GM15510 (cell line): ENCODE measurements around the gene STK32C.

Experiments
- POLR2A ChIP-seq: IDR thresholded peaks from 3 replicates; pipeline ENCODE4 v1.6.1; 2011; ENCODE audit warnings: borderline replicate concordance; ENCODE audit not compliant: insufficient read length; ENCODE audit errors: extremely low read depth

Gene STK32C

GRCh38 chr10:132167976-132168375, 139.8 kb downstream of the STK32C start:
- no peak for TF ChIP-seq POLR2A

- TF ChIP-seq POLR2A = no peak
These were observed 140.6 kb downstream of the STK32C start for GRCh38 chr10:132167041-132167674.

- TF ChIP-seq POLR2A = no peak
These were observed 141.4 kb downstream of the STK32C start for GRCh38 chr10:132166216-132166950.

GRCh38 chr10:132165416-132165980, 142.3 kb downstream of the STK32C start:
- TF ChIP-seq POLR2A = no peak

- TF ChIP-seq POLR2A = no peak
These were observed 142.9 kb downstream of the STK32C start for GRCh38 chr10:132164761-132165278.

- no peak for TF ChIP-seq POLR2A
These were observed 143.8 kb downstream of the STK32C start for GRCh38 chr10:132163826-132164515.

- no peak for TF ChIP-seq POLR2A
These were observed 144.4 kb downstream of the STK32C start for GRCh38 chr10:132163278-132163765.

GRCh38 chr10:132162590-132163277, 145.0 kb downstream of the STK32C start:
- TF ChIP-seq POLR2A = no peak

- TF ChIP-seq POLR2A = no peak
These were observed 145.7 kb downstream of the STK32C start for GRCh38 chr10:132162021-132162531.

- no peak for TF ChIP-seq POLR2A
These were observed 148.9 kb downstream of the STK32C start for GRCh38 chr10:132158823-132159222.

- TF ChIP-seq POLR2A = no peak
These were observed 149.5 kb downstream of the STK32C start for GRCh38 chr10:132158122-132158741.
